Coronary artery (tissue), 2 donors: ENCODE measurements around the gene PLA2G4E.

Source experiments
- DNase-seq: peaks from one replicate; pipeline ENCODE4 v3.0.0-alpha.2; 2017; ENCODE audit warnings: low spot score
- H3K27ac ChIP-seq, 2 donors: fragments of 200-600 bp; sonication (generic); one replicate each; pipeline ENCODE4 v1.5.1; 2016 to 2019
- H3K4me3 ChIP-seq: fragments of 200-600 bp; sonication (generic); 2 replicates; pipeline ENCODE4 v1.5.1; 2016; ENCODE audit warnings: mild to moderate bottlenecking, moderate library complexity
- TF ChIP-seq, protein P1 (sequence below): fragments of 200-600 bp; sonication (generic); IDR thresholded peaks from one replicate; pipeline ENCODE4 v1.5.1; 2019; ENCODE audit warnings: antibody characterized with exemption

The PLA2G4E gene

DNA sequence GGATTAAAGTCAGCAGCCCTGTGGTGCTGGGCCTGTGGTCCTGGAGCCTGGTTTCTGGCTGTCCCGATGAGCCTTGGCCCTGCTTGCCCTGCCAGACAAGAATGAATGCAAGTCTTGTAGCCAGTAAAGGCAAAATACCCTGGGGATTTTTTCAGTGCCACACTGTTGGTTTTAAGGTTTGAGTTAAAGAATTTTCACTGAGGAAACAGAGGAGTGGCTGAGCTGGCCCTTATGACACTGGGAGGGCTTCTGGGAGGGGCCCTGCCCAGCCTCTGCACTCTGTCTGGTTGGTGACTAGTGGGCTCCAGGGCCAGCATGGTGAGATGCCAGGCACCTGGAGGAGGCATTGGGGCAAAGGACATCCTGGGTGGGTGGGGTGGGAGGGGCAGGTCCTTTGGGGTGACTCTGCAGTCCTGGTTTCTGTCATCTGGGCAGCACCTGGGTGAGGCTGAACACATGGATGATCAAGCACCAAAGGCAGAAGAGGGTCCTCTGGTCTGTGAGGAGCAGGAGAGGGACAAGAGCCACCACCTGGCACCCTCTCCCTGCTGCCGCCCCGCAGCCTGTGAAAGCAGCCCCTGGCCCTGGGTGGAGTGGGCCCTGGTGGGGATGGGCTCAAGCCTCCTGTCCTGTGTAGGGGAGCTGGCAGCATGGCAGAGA lies 12.5 kb upstream of the PLA2G4E start:
- Histone ChIP-seq H3K27ac (no peak overlapping the region), H3K4me3 (no peak overlapping the region)
- DNase-seq: no peak
- TF ChIP-seq, protein P1, sequence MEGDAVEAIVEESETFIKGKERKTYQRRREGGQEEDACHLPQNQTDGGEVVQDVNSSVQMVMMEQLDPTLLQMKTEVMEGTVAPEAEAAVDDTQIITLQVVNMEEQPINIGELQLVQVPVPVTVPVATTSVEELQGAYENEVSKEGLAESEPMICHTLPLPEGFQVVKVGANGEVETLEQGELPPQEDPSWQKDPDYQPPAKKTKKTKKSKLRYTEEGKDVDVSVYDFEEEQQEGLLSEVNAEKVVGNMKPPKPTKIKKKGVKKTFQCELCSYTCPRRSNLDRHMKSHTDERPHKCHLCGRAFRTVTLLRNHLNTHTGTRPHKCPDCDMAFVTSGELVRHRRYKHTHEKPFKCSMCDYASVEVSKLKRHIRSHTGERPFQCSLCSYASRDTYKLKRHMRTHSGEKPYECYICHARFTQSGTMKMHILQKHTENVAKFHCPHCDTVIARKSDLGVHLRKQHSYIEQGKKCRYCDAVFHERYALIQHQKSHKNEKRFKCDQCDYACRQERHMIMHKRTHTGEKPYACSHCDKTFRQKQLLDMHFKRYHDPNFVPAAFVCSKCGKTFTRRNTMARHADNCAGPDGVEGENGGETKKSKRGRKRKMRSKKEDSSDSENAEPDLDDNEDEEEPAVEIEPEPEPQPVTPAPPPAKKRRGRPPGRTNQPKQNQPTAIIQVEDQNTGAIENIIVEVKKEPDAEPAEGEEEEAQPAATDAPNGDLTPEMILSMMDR: no peak

DNA sequence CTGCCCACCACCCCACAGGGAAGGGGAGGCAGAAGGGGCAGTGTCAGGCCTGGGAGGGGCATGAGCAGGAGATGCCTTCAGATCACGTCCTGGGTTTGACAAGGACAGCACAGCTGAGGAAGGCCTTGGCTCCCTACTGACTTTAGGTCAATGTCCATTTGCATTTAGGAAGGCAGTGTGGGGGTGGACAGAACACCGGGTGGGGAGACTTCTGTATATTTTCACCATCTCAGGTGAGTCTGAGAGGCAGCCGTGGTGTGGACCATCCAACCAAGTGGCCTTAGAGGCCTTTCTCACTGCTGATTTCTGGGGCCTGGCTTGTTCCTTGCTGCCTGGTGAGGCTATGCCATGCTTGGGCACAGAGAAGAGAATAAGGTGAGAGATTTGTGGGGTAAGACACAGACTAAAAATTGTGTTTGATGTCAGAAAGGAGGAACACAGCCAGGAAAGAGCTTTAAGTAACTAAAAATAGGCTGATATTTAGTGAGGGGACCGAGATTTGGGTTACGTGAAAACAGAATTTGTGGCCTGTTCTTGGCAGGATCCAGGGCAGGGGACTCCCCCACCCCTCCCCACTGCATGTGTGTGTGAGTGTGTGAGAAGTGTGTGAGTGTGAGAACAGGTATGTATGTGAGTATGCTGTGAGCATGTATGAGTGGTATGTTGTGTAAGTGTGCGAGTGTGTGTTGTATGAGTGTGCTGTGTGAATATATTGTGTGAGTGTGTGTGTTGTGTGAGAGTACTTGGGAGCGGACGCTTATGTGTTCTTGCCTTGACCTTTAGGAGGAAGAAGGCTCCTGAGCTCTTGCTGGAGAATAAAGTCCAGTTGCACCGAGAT lies 11.8 kb upstream of the PLA2G4E start:
- TF ChIP-seq, protein P1: no peak
- H3K4me3 ChIP-seq: no peak overlapping the region
- no peak overlapping the region for H3K27ac ChIP-seq

DNA sequence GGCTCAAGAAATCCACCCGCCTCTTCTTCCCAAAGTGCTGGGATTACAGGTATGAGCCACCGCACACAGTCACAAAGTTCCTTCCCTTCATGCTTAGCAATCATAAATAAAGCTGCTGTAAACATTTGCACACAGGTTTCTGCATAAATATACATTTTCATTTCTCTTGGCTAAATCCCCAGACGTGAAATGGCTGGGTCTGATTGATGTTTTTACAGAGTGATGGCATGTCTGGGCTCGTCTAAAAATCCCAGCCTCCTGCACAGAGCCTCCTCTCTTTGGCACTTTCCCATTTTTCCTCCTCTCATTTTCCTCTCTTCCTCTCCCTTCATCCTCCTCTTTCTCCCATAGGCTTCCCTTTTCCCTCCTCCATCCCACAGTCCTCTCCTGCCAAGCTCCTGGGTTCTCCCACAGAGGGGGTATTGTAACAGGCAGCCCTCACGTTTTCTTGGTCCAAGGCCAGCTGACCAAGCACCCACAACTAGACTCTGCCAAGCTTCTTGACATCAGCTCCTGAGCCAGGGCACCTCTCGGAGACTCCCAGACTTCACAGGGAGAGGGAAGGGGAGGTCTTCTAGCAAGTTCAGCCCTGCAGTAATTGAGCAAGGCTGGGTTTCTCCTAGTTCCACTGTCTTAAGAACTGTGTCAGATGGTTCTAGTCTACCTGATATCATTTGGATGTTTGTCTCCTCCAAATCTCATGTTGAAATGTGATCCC lies 10.5 kb upstream of the PLA2G4E start:
- H3K4me3 ChIP-seq: no peak overlapping the region
- TF ChIP-seq, protein P1: no peak

More for the DNA sequence above, 11.8 kb upstream of the PLA2G4E start:
- DNase-seq: no peak

DNA sequence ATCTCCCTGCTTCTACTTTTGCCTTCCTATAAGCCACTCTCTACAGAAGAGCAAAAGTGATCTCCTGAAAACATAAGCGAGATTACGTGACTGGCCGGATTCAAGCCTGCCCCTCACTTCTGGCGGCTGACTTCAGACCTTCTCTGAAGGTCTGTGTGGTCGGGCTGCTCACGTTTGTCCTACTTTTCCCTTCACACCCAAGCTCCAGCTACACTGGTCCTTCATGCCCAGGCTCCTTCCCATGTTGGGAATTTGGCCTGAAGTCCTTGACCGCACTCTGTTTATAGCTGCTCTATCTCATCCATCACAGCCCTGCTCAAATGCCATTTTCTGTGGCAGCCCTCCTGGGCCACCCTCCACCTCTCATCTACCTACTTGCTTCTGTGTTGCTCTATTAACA lies 6.7 kb upstream of the PLA2G4E start:
- no peak for DNase-seq
- Histone ChIP-seq H3K4me3 (no peak overlapping the region), H3K27ac (no peak overlapping the region)
- TF ChIP-seq, protein P1: no peak

More for the DNA sequence above, 10.5 kb upstream of the PLA2G4E start:
- no peak overlapping the region for H3K27ac ChIP-seq
- no peak for DNase-seq

DNA sequence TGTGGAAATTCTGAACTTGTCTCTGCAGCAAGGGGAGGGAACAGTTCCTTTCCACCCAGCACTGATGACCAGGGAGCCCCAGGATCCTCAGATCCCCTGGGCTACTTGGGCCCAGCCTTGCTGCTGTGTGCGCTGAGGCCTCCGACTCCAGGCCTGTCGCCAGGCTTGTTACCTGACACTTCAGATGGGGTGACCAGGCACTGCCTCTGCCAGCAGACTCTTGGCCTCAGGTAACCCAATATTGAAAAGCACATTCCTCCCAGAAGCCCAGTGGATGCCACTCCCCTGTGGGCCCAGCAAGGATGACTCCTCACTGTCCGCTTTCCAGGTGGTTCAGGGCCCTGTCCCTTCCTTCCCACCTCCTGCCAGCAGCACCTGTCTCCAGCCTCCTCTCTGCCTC lies 3.5 kb upstream of the PLA2G4E start:
- no peak for DNase-seq

DNA sequence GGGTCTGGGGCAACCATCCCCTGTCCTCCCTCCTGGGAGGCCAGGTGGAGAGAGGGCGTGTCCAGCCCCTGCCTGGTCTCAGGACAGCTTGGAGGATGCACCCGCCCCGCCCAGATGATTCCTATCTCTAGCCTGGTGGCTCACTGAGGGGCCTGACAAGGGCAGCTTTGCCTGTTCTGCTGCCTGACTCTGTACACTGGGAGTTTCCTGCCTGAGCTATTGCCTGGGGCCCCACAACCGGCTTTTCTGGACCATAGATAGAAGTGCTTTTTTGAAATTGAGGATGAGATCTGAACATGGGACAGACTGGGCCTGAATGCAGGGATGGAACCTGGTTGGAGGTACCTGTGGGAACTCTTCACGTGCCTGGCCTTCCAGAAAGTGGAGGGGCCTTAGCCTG lies 751 bp upstream of the PLA2G4E start:
- Histone ChIP-seq H3K27ac (no peak overlapping the region), H3K4me3 (no peak overlapping the region)
- TF ChIP-seq, protein P1: no peak
- no peak for DNase-seq

More for the DNA sequence above, 3.5 kb upstream of the PLA2G4E start:
- Histone ChIP-seq H3K4me3 (no peak overlapping the region), H3K27ac (no peak overlapping the region)
- TF ChIP-seq, protein P1: no peak
